ENCODE measurements around the gene PRM1.

GRCh38 chr16:11329891-11330290, 48.8 kb upstream of the PRM1 start:
- no peak for TF ChIP-seq FOXM1 (IDR thresholded peaks at IDR 0.05; ENCODE audit: borderline replicate concordance)
- TF ChIP-seq SUZ12 (IDR thresholded peaks at IDR 0.05), result no peak
- no peak for TF ChIP-seq SP1 (IDR thresholded peaks at IDR 0.05)
- TF ChIP-seq BHLHE40 (IDR thresholded peaks at IDR 0.05; ENCODE audit: borderline replicate concordance), result no peak
- TF ChIP-seq ARNT (IDR thresholded peaks at IDR 0.05), result no peak
- no peak for TF ChIP-seq HDGF (IDR thresholded peaks at IDR 0.05; ENCODE audit: borderline replicate concordance)
- TF ChIP-seq CTBP1 (IDR thresholded peaks at IDR 0.05; ENCODE audit: borderline replicate concordance), result no peak
- TF ChIP-seq FOXK2 (IDR thresholded peaks at IDR 0.05), result no peak
- no peak for TF ChIP-seq TARDBP (IDR thresholded peaks at IDR 0.05)
- no peak for TF ChIP-seq ELF4 (IDR thresholded peaks at IDR 0.05)
- no peak for TF ChIP-seq PKNOX1 (IDR thresholded peaks at IDR 0.05)
- TF ChIP-seq NFRKB (IDR thresholded peaks at IDR 0.05), result no peak
